WTC11 (cell line): ENCODE data around the gene ABHD12. TPM values are rescaled to one million over a fixed set of nuclear protein-coding genes. Genes with fewer than 3 reads are reported as not detected.
A peak's percentile ranks its signal among the peaks of the same experiment; 100 is the strongest.

Source experiments
- ATAC-seq: fragments of 200-7000 bp; cut with Tn5 transposase; 2 replicates; pipeline ENCODE4 v1.10.0; 2021; ENCODE audit warnings: mild to moderate bottlenecking, moderate library complexity
- CTCF ChIA-PET: fragments of 300-600 bp; sonication (Branson Sonifier 250); formaldehyde crosslinking; loops from one replicate; lab custom pipeline; 2021; ENCODE audit warnings: antibody characterized with exemption; lab: Charles Lee
- POLR2A ChIA-PET: fragments of 350-600 bp; sonication (Branson Sonifier 250); formaldehyde crosslinking; loops from one replicate; lab custom pipeline; 2021; ENCODE audit warnings: antibody characterized with exemption; lab: Charles Lee
- DNase-seq: peaks from one replicate; pipeline ENCODE4 v3.0.0; 2021; ENCODE audit warnings: low spot score
- H3K27ac Mint-ChIP-seq: 2 replicates; pipeline ENCODE4 v1.8.0; 2021; ENCODE audit warnings: mixed read lengths
- H3K27me3 Mint-ChIP-seq: 2 replicates; pipeline ENCODE4 v1.8.0; 2021; ENCODE audit warnings: low read depth, mild to moderate bottlenecking, moderate library complexity, mixed read lengths
- H3K36me3 Mint-ChIP-seq: 2 replicates; pipeline ENCODE4 v1.8.0; 2021; ENCODE audit warnings: mixed read lengths
- H3K4me1 Mint-ChIP-seq: 2 replicates; pipeline ENCODE4 v1.8.0; 2022; ENCODE audit warnings: mixed read lengths
- H3K4me3 Mint-ChIP-seq: 2 replicates; pipeline ENCODE4 v1.8.0; 2021; ENCODE audit warnings: mild to moderate bottlenecking, moderate library complexity, mixed read lengths
- H3K9me3 Mint-ChIP-seq: 2 replicates; pipeline ENCODE4 v1.8.0; 2021; ENCODE audit warnings: mixed read lengths
- ATF1 ChIP-seq: sonication (generic); formaldehyde crosslinking; IDR thresholded peaks from 2 replicates; pipeline ENCODE4 v1.8.1; 2023; ENCODE audit warnings: mild to moderate bottlenecking, moderate library complexity, missing genetic modification reagents
- ATF3 ChIP-seq: sonication (generic); formaldehyde crosslinking; conservative IDR thresholded peaks from 2 replicates; pipeline ENCODE4 v1.8.1; 2022; ENCODE audit warnings: mild to moderate bottlenecking, missing genetic modification reagents
- CREB1 ChIP-seq: sonication (generic); formaldehyde crosslinking; IDR thresholded peaks from 2 replicates; pipeline ENCODE4 v1.8.0; 2023; ENCODE audit warnings: mild to moderate bottlenecking, missing genetic modification reagents
- EMX1 ChIP-seq: fragments of 250-450 bp; sonication (Bioruptor Pico); IDR thresholded peaks from 2 replicates; pipeline ENCODE4 v1.8.0; 2021; ENCODE audit warnings: mild to moderate bottlenecking
- ETV6 ChIP-seq: sonication (generic); formaldehyde crosslinking; IDR thresholded peaks from 2 replicates; pipeline ENCODE4 v1.8.1; 2022; ENCODE audit warnings: mild to moderate bottlenecking, missing genetic modification reagents
- FOXJ3 ChIP-seq: sonication (generic); formaldehyde crosslinking; IDR thresholded peaks from 2 replicates; pipeline ENCODE4 v1.9.0; 2021; ENCODE audit warnings: missing genetic modification reagents, mild to moderate bottlenecking, borderline replicate concordance
- JUN ChIP-seq: sonication (generic); formaldehyde crosslinking; IDR thresholded peaks from 2 replicates; pipeline ENCODE4 v1.8.0; 2023; ENCODE audit warnings: mild to moderate bottlenecking, missing genetic modification reagents
- MXD4 ChIP-seq: fragments of 250-450 bp; sonication (Bioruptor Pico); IDR thresholded peaks from 2 replicates; pipeline ENCODE4 v1.8.0; 2021; ENCODE audit warnings: mild to moderate bottlenecking, moderate library complexity, borderline replicate concordance
- NFATC4 ChIP-seq: fragments of 250-450 bp; sonication (Bioruptor Pico); IDR thresholded peaks from 2 replicates; pipeline ENCODE4 v1.9.0; 2021; ENCODE audit warnings: mild to moderate bottlenecking
- OVOL2 ChIP-seq: fragments of 250-450 bp; sonication (Bioruptor Pico); IDR thresholded peaks from 2 replicates; pipeline ENCODE4 v1.9.0; 2021; ENCODE audit warnings: mild to moderate bottlenecking, borderline replicate concordance
- RELA ChIP-seq: sonication (generic); formaldehyde crosslinking; IDR thresholded peaks from 2 replicates; pipeline ENCODE4 v1.8.1; 2022; ENCODE audit warnings: missing genetic modification reagents, mild to moderate bottlenecking, borderline replicate concordance
- TEAD1 ChIP-seq: sonication (generic); formaldehyde crosslinking; IDR thresholded peaks from 2 replicates; pipeline ENCODE4 v1.8.0; 2022; ENCODE audit warnings: mild to moderate bottlenecking, missing genetic modification reagents
- TEAD4 ChIP-seq: sonication (generic); formaldehyde crosslinking; IDR thresholded peaks from 2 replicates; pipeline ENCODE4 v1.8.0; 2022; ENCODE audit warnings: mild to moderate bottlenecking, missing genetic modification reagents
- TP53 ChIP-seq: sonication (generic); formaldehyde crosslinking; IDR thresholded peaks from 2 replicates; pipeline ENCODE4 v1.8.1; 2023; ENCODE audit warnings: mild to moderate bottlenecking, missing genetic modification reagents
- ZMAT4 ChIP-seq: fragments of 250-450 bp; sonication (Bioruptor Pico); IDR thresholded peaks from 2 replicates; pipeline ENCODE4 v1.9.0; 2021; ENCODE audit warnings: mild to moderate bottlenecking
- ZNF121 ChIP-seq: sonication (generic); formaldehyde crosslinking; IDR thresholded peaks from 2 replicates; pipeline ENCODE4 v1.8.0; 2023; ENCODE audit warnings: missing genetic modification reagents
- ZNF138 ChIP-seq: sonication (generic); formaldehyde crosslinking; conservative IDR thresholded peaks from 2 replicates; pipeline ENCODE4 v1.8.1; 2022; ENCODE audit warnings: mild to moderate bottlenecking, moderate library complexity, missing genetic modification reagents
- ZNF232 ChIP-seq: sonication (generic); formaldehyde crosslinking; IDR thresholded peaks from 2 replicates; pipeline ENCODE4 v1.8.0; 2022; ENCODE audit warnings: mild to moderate bottlenecking, missing genetic modification reagents
- ZNF263 ChIP-seq: sonication (generic); formaldehyde crosslinking; IDR thresholded peaks from 2 replicates; pipeline ENCODE4 v1.8.1; 2022; ENCODE audit warnings: low read depth, mild to moderate bottlenecking, moderate library complexity, missing genetic modification reagents
- ZNF416 ChIP-seq: fragments of 250-450 bp; sonication (Bioruptor Pico); IDR thresholded peaks from 2 replicates; pipeline ENCODE4 v1.9.0; 2021; ENCODE audit warnings: mild to moderate bottlenecking, inconsistent platforms
- ZNF512 ChIP-seq: sonication (generic); formaldehyde crosslinking; IDR thresholded peaks from 2 replicates; pipeline ENCODE4 v1.8.1; 2022; ENCODE audit warnings: missing genetic modification reagents, borderline replicate concordance
- total RNA-seq: library from RNA; stranded (reverse); gene quantifications from 3 replicates; pipeline ENCODE4 v1.2.3, GENCODE V29; 2021

ABHD12 gene
- total RNA-seq, 1 experiment from 2014 or later = 63.1 TPM

- DNase-seq = no peak
- no peak for ATAC-seq
- Mint-ChIP-seq H3K27me3 (no peaks in the 10 kb centered on the region), H3K4me3 (no peak overlapping the region), H3K27ac (no peak overlapping the region), H3K36me3 (peaks cover 9% of the 10 kb centered on the region; the same call in 1 of the 2 replicates), H3K9me3 (no peaks in the 10 kb centered on the region), H3K4me1 (peaks cover 20% of the 10 kb centered on the region)
- TF ChIP-seq FOXJ3 (CRISPR knock-in tag) (no peak), OVOL2 (no peak), ZNF512 (CRISPR knock-in tag) (no peak)
- CTCF ChIA-PET = interaction anchor here (0.6 to 5.1 kb wide), 3 partner anchors 35 to 107 kb away, joined by 3 to 78 read pairs (median 3); no protein-coding TSS in a partner anchor
- POLR2A ChIA-PET = no interaction called here
Measured at GRCh38 chr20:25292176-25292891, 98.3 kb downstream of the ABHD12 start.

- H3K27me3 Mint-ChIP-seq = no peaks in the 10 kb centered on the region
- ATAC-seq = no peak
- H3K36me3 Mint-ChIP-seq = peaks cover 15% of the 10 kb centered on the region
- H3K27ac Mint-ChIP-seq = no peak overlapping the region
- no peak for TF ChIP-seq TEAD1 (CRISPR knock-in tag)
- no peak for TF ChIP-seq ZMAT4 (CRISPR knock-in tag)
- no peak for TF ChIP-seq ATF3 (CRISPR knock-in tag)
- TF ChIP-seq NFATC4 (CRISPR knock-in tag) = no peak
- no peak for TF ChIP-seq ZNF121 (CRISPR knock-in tag)
- no peak for TF ChIP-seq EMX1 (CRISPR knock-in tag)
- TF ChIP-seq ZNF232 (CRISPR knock-in tag) = no peak
- TF ChIP-seq RELA (CRISPR knock-in tag) = no peak
- no peak for TF ChIP-seq FOXJ3 (CRISPR knock-in tag)
- TF ChIP-seq ZNF138 (CRISPR knock-in tag) = no peak
- TF ChIP-seq ATF1 (CRISPR knock-in tag) = no peak
- no peak for TF ChIP-seq CREB1
- no peak for TF ChIP-seq ETV6 (CRISPR knock-in tag)
- no peak for TF ChIP-seq TEAD4 (CRISPR knock-in tag)
- TF ChIP-seq ZNF416 (CRISPR knock-in tag) = no peak
- TF ChIP-seq JUN (CRISPR knock-in tag) = no peak
- TF ChIP-seq TP53 (CRISPR knock-in tag) = no peak
- H3K9me3 Mint-ChIP-seq = no peaks in the 10 kb centered on the region
- ChIA-PET CTCF (no interaction called here), POLR2A (no interaction called here)
- no peak overlapping the region for H3K4me3 Mint-ChIP-seq
- no peak for DNase-seq
- H3K4me1 Mint-ChIP-seq = peaks cover 14% of the 10 kb centered on the region; the same call in 1 of the 2 replicates
Measured at GRCh38 chr20:25291432-25292133, 99.1 kb downstream of the ABHD12 start.

GRCh38 chr20:25290646-25291431 is 99.8 kb downstream of the ABHD12 start:
- H3K36me3 Mint-ChIP-seq = peaks cover 18% of the 10 kb centered on the region
- H3K4me3 Mint-ChIP-seq = no peak overlapping the region
- CTCF ChIA-PET = interaction anchor here (1.3 to 2.2 kb wide), 2 partner anchors 44 to 108 kb away, joined by 4 to 7 read pairs; no protein-coding TSS in a partner anchor
- no peaks in the 10 kb centered on the region for H3K9me3 Mint-ChIP-seq
- TF ChIP-seq MXD4 (CRISPR knock-in tag) (no peak), ZNF263 (CRISPR knock-in tag) (peak; percentile 34; the same call in 1 of the 2 replicates)
- TF ChIP-seq, all 79 proteins: peak for 1
- ATAC-seq (no peak), DNase-seq (no peak)
- H3K27ac Mint-ChIP-seq = no peak overlapping the region
- POLR2A ChIA-PET = no interaction called here
- peaks cover 10% of the 10 kb centered on the region; the same call in 1 of the 2 replicates for H3K4me1 Mint-ChIP-seq
- H3K27me3 Mint-ChIP-seq = no peaks in the 10 kb centered on the region
